Nephron (organoid): ENCODE data around the gene CHST6.
A peak's percentile ranks its signal among the peaks of the same experiment; 100 is the strongest.

Experiments
- H3K27ac Mint-ChIP-seq, 3 experiments: 2 replicates each; pipeline ENCODE4 v1.8.0; 2020; ENCODE audit warnings: mixed read lengths in 3 of 3, mild to moderate bottlenecking in 2 of 3, moderate library complexity in 1 of 3
- H3K27me3 Mint-ChIP-seq: 2 replicates; pipeline ENCODE4 v1.8.0; 2021; ENCODE audit warnings: low read depth, mild to moderate bottlenecking, moderate library complexity, mixed read lengths
- H3K36me3 Mint-ChIP-seq: 2 replicates; pipeline ENCODE4 v1.8.0; 2020; ENCODE audit warnings: low read depth, mixed read lengths
- H3K4me1 Mint-ChIP-seq: 2 replicates; pipeline ENCODE4 v1.8.0; 2020; ENCODE audit warnings: mixed read lengths
- H3K4me3 Mint-ChIP-seq, 3 experiments: 2 replicates each; pipeline ENCODE4 v1.8.0; 2020; ENCODE audit warnings: mild to moderate bottlenecking in 3 of 3, mixed read lengths in 3 of 3, moderate library complexity in 2 of 3
- H3K9me3 Mint-ChIP-seq: 2 replicates; pipeline ENCODE4 v1.8.0; 2020; ENCODE audit warnings: mixed read lengths
- CTCF ChIP-seq, 3 experiments: fragments of 200-600 bp; sonication (generic); IDR thresholded peaks; one replicate each; pipeline ENCODE4 v1.5.0; 2021; ENCODE audit warnings: antibody characterized with exemption in 3 of 3; ENCODE audit not compliant: unreplicated experiment in 3 of 3

Gene CHST6

GRCh38 chr16:75535211-75535843 lies 40.1 kb upstream of the CHST6 start:
- no peaks in the 10 kb centered on the region for H3K4me1 Mint-ChIP-seq
- no peaks in the 10 kb centered on the region for H3K9me3 Mint-ChIP-seq
- no peaks in the 10 kb centered on the region for H3K36me3 Mint-ChIP-seq
- H3K4me3 Mint-ChIP-seq, result no peak overlapping the region
- H3K27me3 Mint-ChIP-seq, result no peaks in the 10 kb centered on the region
- peak overlapping the region in 1 of 3 experiments; percentile 62 for H3K27ac Mint-ChIP-seq
- no peak for TF ChIP-seq CTCF (IDR thresholded peaks at IDR 0.05; ENCODE audit: unreplicated experiment in 3 of 3)

- Mint-ChIP-seq H3K4me3 (no peak overlapping the region), H3K27ac (peak overlapping the region; percentile 62 to 87 (median 65)), H3K9me3 (no peaks in the 10 kb centered on the region), H3K4me1 (no peaks in the 10 kb centered on the region), H3K36me3 (no peaks in the 10 kb centered on the region), H3K27me3 (no peaks in the 10 kb centered on the region)
- TF ChIP-seq CTCF (IDR thresholded peaks at IDR 0.05; ENCODE audit: unreplicated experiment in 3 of 3), result no peak
Measured at GRCh38 chr16:75534560-75535205, 39.4 kb upstream of the CHST6 start.

GRCh38 chr16:75532791-75533190 lies 37.5 kb upstream of the CHST6 start:
- TF ChIP-seq CTCF (IDR thresholded peaks at IDR 0.05; ENCODE audit: unreplicated experiment in 3 of 3), result no peak
- Mint-ChIP-seq H3K4me3 (no peak overlapping the region), H3K27ac (no peak overlapping the region), H3K9me3 (no peaks in the 10 kb centered on the region), H3K36me3 (no peaks in the 10 kb centered on the region), H3K27me3 (no peaks in the 10 kb centered on the region), H3K4me1 (no peaks in the 10 kb centered on the region)

- no peak for TF ChIP-seq CTCF (IDR thresholded peaks at IDR 0.05; ENCODE audit: unreplicated experiment in 3 of 3)
- no peak overlapping the region for H3K4me3 Mint-ChIP-seq
- no peaks in the 10 kb centered on the region for H3K4me1 Mint-ChIP-seq
- H3K27ac Mint-ChIP-seq, result no peak overlapping the region
- no peaks in the 10 kb centered on the region for H3K36me3 Mint-ChIP-seq
- H3K27me3 Mint-ChIP-seq, result no peaks in the 10 kb centered on the region
- H3K9me3 Mint-ChIP-seq, result no peaks in the 10 kb centered on the region
Measured at GRCh38 chr16:75532142-75532765, 37.0 kb upstream of the CHST6 start.

- Mint-ChIP-seq H3K9me3 (no peaks in the 10 kb centered on the region), H3K27ac (no peak overlapping the region), H3K27me3 (no peaks in the 10 kb centered on the region), H3K4me1 (no peaks in the 10 kb centered on the region), H3K36me3 (no peaks in the 10 kb centered on the region), H3K4me3 (no peak overlapping the region)
- no peak for TF ChIP-seq CTCF (IDR thresholded peaks at IDR 0.05; ENCODE audit: unreplicated experiment in 3 of 3)
Measured at GRCh38 chr16:75529959-75530358, 34.7 kb upstream of the CHST6 start.
